HepG2 (cell line): ENCODE data around the gene KCNJ6.

Source experiments
- ADNP ChIP-seq: sonication (generic); formaldehyde crosslinking; IDR thresholded peaks from 2 replicates; pipeline ENCODE4 v1.4.0; 2020; ENCODE audit warnings: missing genetic modification reagents
- MAZ ChIP-seq, 2 experiments: sonication (generic) in 1 of 2; formaldehyde crosslinking in 1 of 2; IDR thresholded peaks; 2 replicates each; pipeline versions ENCODE4 v1.5.0 to v1.6.1; 2012 to 2020; ENCODE audit warnings: low read depth in 2 of 2, mild to moderate bottlenecking in 2 of 2, borderline replicate concordance in 1 of 2, improper control_type of control experiment in 1 of 2, low read length in 1 of 2, missing genetic modification reagents in 1 of 2, moderate library complexity in 1 of 2
- MYC ChIP-seq: sonication (generic); formaldehyde crosslinking; IDR thresholded peaks from 2 replicates; pipeline ENCODE4 v1.9.0; 2021; ENCODE audit warnings: missing genetic modification reagents, borderline replicate concordance
- POLR2A ChIP-seq, 2 experiments: IDR thresholded peaks; 2 replicates each; pipeline ENCODE4 v1.6.1; 2011; ENCODE audit warnings: low read depth in 2 of 2, low read length in 2 of 2, mild to moderate bottlenecking in 1 of 2, moderate library complexity in 1 of 2; ENCODE audit not compliant: insufficient read depth in 1 of 2
- TAF1 ChIP-seq: sonication (generic); formaldehyde crosslinking; IDR thresholded peaks from 2 replicates; pipeline ENCODE4 v1.4.0; 2020; ENCODE audit warnings: missing genetic modification reagents
- TOPORS ChIP-seq: sonication (generic); formaldehyde crosslinking; IDR thresholded peaks from 2 replicates; pipeline ENCODE4 v1.8.0; 2023; ENCODE audit warnings: mild to moderate bottlenecking, missing genetic modification reagents
- ZNF263 ChIP-seq: sonication (generic); formaldehyde crosslinking; IDR thresholded peaks from 2 replicates; pipeline ENCODE4 v1.4.0; 2020; ENCODE audit warnings: missing genetic modification reagents
- TF ChIP-seq, protein P1 (sequence below), 2 experiments: IDR thresholded peaks; 2 replicates each; pipeline ENCODE4 v1.6.1; 2011 to 2012; ENCODE audit warnings: low read length in 2 of 2, borderline replicate concordance in 1 of 2, low read depth in 1 of 2, mild to moderate bottlenecking in 1 of 2, moderate library complexity in 1 of 2
- TF ChIP-seq, protein P2 (sequence below): sonication (generic); formaldehyde crosslinking; IDR thresholded peaks from 2 replicates; pipeline ENCODE4 v1.5.0; 2020; ENCODE audit warnings: mild to moderate bottlenecking, missing genetic modification reagents, moderate library complexity

- TF ChIP-seq TOPORS (CRISPR knock-in tag) (no peak), POLR2A (IDR thresholded peaks at IDR 0.05; ENCODE audit: insufficient read depth in 1 of 2, low read depth in 2 of 2, low read length in 2 of 2) (no peak), MAZ (IDR thresholded peaks at IDR 0.05; ENCODE audit: borderline replicate concordance, low read depth, low read length) (no peak), MAZ (CRISPR knock-in tag; IDR thresholded peaks at IDR 0.05; ENCODE audit: low read depth) (no peak), ZNF263 (CRISPR knock-in tag) (no peak), TAF1 (CRISPR knock-in tag) (no peak), MYC (no peak), ADNP (no peak)
- TF ChIP-seq, protein P1, sequence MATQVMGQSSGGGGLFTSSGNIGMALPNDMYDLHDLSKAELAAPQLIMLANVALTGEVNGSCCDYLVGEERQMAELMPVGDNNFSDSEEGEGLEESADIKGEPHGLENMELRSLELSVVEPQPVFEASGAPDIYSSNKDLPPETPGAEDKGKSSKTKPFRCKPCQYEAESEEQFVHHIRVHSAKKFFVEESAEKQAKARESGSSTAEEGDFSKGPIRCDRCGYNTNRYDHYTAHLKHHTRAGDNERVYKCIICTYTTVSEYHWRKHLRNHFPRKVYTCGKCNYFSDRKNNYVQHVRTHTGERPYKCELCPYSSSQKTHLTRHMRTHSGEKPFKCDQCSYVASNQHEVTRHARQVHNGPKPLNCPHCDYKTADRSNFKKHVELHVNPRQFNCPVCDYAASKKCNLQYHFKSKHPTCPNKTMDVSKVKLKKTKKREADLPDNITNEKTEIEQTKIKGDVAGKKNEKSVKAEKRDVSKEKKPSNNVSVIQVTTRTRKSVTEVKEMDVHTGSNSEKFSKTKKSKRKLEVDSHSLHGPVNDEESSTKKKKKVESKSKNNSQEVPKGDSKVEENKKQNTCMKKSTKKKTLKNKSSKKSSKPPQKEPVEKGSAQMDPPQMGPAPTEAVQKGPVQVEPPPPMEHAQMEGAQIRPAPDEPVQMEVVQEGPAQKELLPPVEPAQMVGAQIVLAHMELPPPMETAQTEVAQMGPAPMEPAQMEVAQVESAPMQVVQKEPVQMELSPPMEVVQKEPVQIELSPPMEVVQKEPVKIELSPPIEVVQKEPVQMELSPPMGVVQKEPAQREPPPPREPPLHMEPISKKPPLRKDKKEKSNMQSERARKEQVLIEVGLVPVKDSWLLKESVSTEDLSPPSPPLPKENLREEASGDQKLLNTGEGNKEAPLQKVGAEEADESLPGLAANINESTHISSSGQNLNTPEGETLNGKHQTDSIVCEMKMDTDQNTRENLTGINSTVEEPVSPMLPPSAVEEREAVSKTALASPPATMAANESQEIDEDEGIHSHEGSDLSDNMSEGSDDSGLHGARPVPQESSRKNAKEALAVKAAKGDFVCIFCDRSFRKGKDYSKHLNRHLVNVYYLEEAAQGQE (IDR thresholded peaks at IDR 0.05; ENCODE audit: borderline replicate concordance in 1 of 2, low read depth in 1 of 2, low read length in 2 of 2): no peak
- TF ChIP-seq, protein P2, sequence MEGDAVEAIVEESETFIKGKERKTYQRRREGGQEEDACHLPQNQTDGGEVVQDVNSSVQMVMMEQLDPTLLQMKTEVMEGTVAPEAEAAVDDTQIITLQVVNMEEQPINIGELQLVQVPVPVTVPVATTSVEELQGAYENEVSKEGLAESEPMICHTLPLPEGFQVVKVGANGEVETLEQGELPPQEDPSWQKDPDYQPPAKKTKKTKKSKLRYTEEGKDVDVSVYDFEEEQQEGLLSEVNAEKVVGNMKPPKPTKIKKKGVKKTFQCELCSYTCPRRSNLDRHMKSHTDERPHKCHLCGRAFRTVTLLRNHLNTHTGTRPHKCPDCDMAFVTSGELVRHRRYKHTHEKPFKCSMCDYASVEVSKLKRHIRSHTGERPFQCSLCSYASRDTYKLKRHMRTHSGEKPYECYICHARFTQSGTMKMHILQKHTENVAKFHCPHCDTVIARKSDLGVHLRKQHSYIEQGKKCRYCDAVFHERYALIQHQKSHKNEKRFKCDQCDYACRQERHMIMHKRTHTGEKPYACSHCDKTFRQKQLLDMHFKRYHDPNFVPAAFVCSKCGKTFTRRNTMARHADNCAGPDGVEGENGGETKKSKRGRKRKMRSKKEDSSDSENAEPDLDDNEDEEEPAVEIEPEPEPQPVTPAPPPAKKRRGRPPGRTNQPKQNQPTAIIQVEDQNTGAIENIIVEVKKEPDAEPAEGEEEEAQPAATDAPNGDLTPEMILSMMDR: no peak
These were observed 151.6 kb downstream of the KCNJ6 start for GRCh38 chr21:37764691-37765090.
